CD14-positive monocyte (primary cell): Measurements from ENCODE around the gene CCNJ. TPM values are rescaled to one million over a fixed set of nuclear protein-coding genes. Genes with fewer than 3 reads are reported as not detected.

Source experiments
- DNase-seq, 3 donors: peaks; one replicate each; pipeline ENCODE4 v3.0.0-alpha.2; 2011 to 2022
- H2AFZ ChIP-seq: 2 replicates; pipeline ENCODE4 v1.6.0; 2012; ENCODE audit warnings: mild to moderate bottlenecking, low read depth, low read length, inconsistent platforms; ENCODE audit not compliant: insufficient read depth, poor library complexity, severe bottlenecking
- H3K27ac ChIP-seq, 2 donors: 1 replicate in 1 of 2; 2 replicates in 1 of 2; pipeline ENCODE4 v1.5.1; 2012 to 2013; ENCODE audit warnings: low read length in 2 of 2, control low read depth in 1 of 2, inconsistent platforms in 1 of 2, low read depth in 1 of 2, mild to moderate bottlenecking in 1 of 2
- H3K27me3 ChIP-seq, 2 donors: one replicate each; pipeline versions ENCODE4 v1.6.0 to v1.6.1; 2011 to 2013; ENCODE audit warnings: low read length in 2 of 2; ENCODE audit not compliant: control insufficient read depth in 2 of 2, insufficient read depth in 2 of 2
- H3K36me3 ChIP-seq, 2 donors: replicated peaks in 1 of 2; 1 replicate in 1 of 2; 2 replicates in 1 of 2; pipeline versions ENCODE4 v1.5.1 to v1.6.1; 2012 to 2013; ENCODE audit warnings: low read length in 2 of 2, control low read depth in 1 of 2, inconsistent platforms in 1 of 2, mild to moderate bottlenecking in 1 of 2; ENCODE audit not compliant: insufficient read depth in 2 of 2, control insufficient read depth in 1 of 2
- H3K4me1 ChIP-seq, 2 donors: 1 replicate in 1 of 2; 2 replicates in 1 of 2; pipeline versions ENCODE4 v1.5.1 to v1.6.1; 2012 to 2013; ENCODE audit warnings: low read length in 2 of 2, control low read depth in 1 of 2, inconsistent platforms in 1 of 2, mild to moderate bottlenecking in 1 of 2, moderate library complexity in 1 of 2; ENCODE audit not compliant: insufficient read depth in 2 of 2, control insufficient read depth in 1 of 2
- H3K4me2 ChIP-seq: replicated peaks from 2 replicates; pipeline ENCODE3; 2012; ENCODE audit warnings: low read length, moderate library complexity, mild to moderate bottlenecking; ENCODE audit not compliant: poor library complexity, severe bottlenecking; ENCODE audit errors: extremely low read depth
- H3K4me3 ChIP-seq, 3 experiments: fragments of 200-600 bp in 1 of 3; sonication (generic) in 1 of 3; replicated peaks in 1 of 3; 1 replicate in 2 of 3; 2 replicates in 1 of 3; pipeline ENCODE4 v1.5.1; 2011 to 2013; ENCODE audit warnings: low read length in 3 of 3, mild to moderate bottlenecking in 3 of 3, control low read depth in 2 of 3, low read depth in 2 of 3, inconsistent platforms in 1 of 3, moderate library complexity in 1 of 3
- H3K79me2 ChIP-seq: 2 replicates; pipeline ENCODE4 v1.6.0; 2012; ENCODE audit warnings: mild to moderate bottlenecking, control low read depth, inconsistent platforms, low read length, moderate library complexity; ENCODE audit not compliant: insufficient read depth
- H3K9ac ChIP-seq: 2 replicates; pipeline ENCODE4 v1.6.0; 2017; ENCODE audit warnings: low read length, mild to moderate bottlenecking; ENCODE audit not compliant: insufficient read depth, poor library complexity, severe bottlenecking
- H3K9me3 ChIP-seq, 2 donors: replicated peaks in 1 of 2; 1 replicate in 1 of 2; 2 replicates in 1 of 2; pipeline versions ENCODE4 v1.5.1 to v1.6.1; 2012 to 2013; ENCODE audit warnings: low read length in 2 of 2, control low read depth in 1 of 2; ENCODE audit not compliant: control insufficient read depth in 1 of 2, insufficient read depth in 1 of 2
- H4K20me1 ChIP-seq: 2 replicates; pipeline ENCODE4 v1.6.0; 2012; ENCODE audit warnings: mild to moderate bottlenecking, low read length, control low read depth, moderate library complexity; ENCODE audit not compliant: insufficient read depth
- H3K27ac Mint-ChIP-seq, 7 donors: one replicate each; pipeline ENCODE4 v1.8.0; 2020; ENCODE audit warnings: mild to moderate bottlenecking in 7 of 7, mixed read lengths in 7 of 7, moderate library complexity in 6 of 7, inconsistent platforms in 2 of 7
- H3K27me3 Mint-ChIP-seq, 3 donors: one replicate each; pipeline ENCODE4 v1.8.0; 2021 to 2022; ENCODE audit warnings: low read depth in 3 of 3, mild to moderate bottlenecking in 3 of 3, mixed read lengths in 3 of 3, moderate library complexity in 3 of 3, inconsistent platforms in 1 of 3
- H3K36me3 Mint-ChIP-seq, 2 donors: one replicate each; pipeline ENCODE4 v1.8.0; 2020; ENCODE audit warnings: mixed read lengths in 2 of 2, inconsistent platforms in 1 of 2, mild to moderate bottlenecking in 1 of 2
- H3K4me1 Mint-ChIP-seq: one replicate; pipeline ENCODE4 v1.8.0; 2020; ENCODE audit warnings: mild to moderate bottlenecking, mixed read lengths
- H3K4me3 Mint-ChIP-seq, 2 donors: one replicate each; pipeline ENCODE4 v1.8.0; 2020; ENCODE audit warnings: mild to moderate bottlenecking in 2 of 2, mixed read lengths in 2 of 2, moderate library complexity in 1 of 2
- H3K9me3 Mint-ChIP-seq, 7 donors: one replicate each; pipeline ENCODE4 v1.8.0; 2020 to 2022; ENCODE audit warnings: mixed read lengths in 7 of 7, mild to moderate bottlenecking in 6 of 7, moderate library complexity in 6 of 7, inconsistent platforms in 2 of 7
- CTCF ChIP-seq: fragments of 200-600 bp; IDR thresholded peaks from one replicate; pipeline ENCODE4 v1.8.0; 2022; ENCODE audit warnings: antibody characterized with exemption, mild to moderate bottlenecking
- WGBS: methylation state at CpG from one replicate; pipeline ENCODE4 v1.1.5; 2013; ENCODE audit warnings: missing lambda C conversion rate; ENCODE audit not compliant: insufficient coverage; 5-methylcytosine and 5-hydroxymethylcytosine counted together
- intact Hi-C, 2 donors: fragments of 100-400 bp; cut with micrococcal nuclease; formaldehyde crosslinking; loops; one replicate each; pipeline versions ENCODE4 v1.15.0 to v1.15.1; 2023
- polyA plus RNA-seq, 3 donors: library from polyadenylated mRNA; depleted of rRNA in 1 of 3; unstranded in 2 of 3; stranded (reverse) in 1 of 3; fragments of 300-500 nt in 2 of 3; fragments of >200 nt in 1 of 3; fragmentation: Illumina TruSeq in 2 of 3; gene quantifications; 1 replicate in 2 of 3; 2 replicates in 1 of 3; pipeline ENCODE4 v1.2.3, GENCODE V29; 2012 to 2021

Gene CCNJ
- polyA plus RNA-seq, 3 donors, result 1.3 to 9.2 (median 2.5) TPM

GRCh38 chr10:96023168-96023567, 20.2 kb upstream of the CCNJ start:
- H3K36me3 Mint-ChIP-seq, result peaks cover 4 to 5% of the 10 kb centered on the region in 2 donors
- Histone ChIP-seq H4K20me1 (no peaks in the 10 kb centered on the region), H3K36me3 (no peaks in the 10 kb centered on the region), H2AFZ (no peak overlapping the region), H3K27ac (no peak overlapping the region), H3K9me3 (no peaks in the 10 kb centered on the region), H3K4me1 (no peaks in the 10 kb centered on the region), H3K4me2 (no peak overlapping the region), H3K4me3 (no peak overlapping the region), H3K9ac (no peak overlapping the region), H3K79me2 (no peaks in the 10 kb centered on the region), H3K27me3 (no peaks in the 10 kb centered on the region)
- H3K9me3 Mint-ChIP-seq, result no peaks in the 10 kb centered on the region
- H3K27me3 Mint-ChIP-seq, result peaks cover 0 to 2% (median 1%) of the 10 kb centered on the region in 3 donors
- H3K27ac Mint-ChIP-seq, result no peak overlapping the region
- DNase-seq, result no peak
- no peak overlapping the region for H3K4me3 Mint-ChIP-seq
- no peaks in the 10 kb centered on the region for H3K4me1 Mint-ChIP-seq
- intact Hi-C loops, result no loop called here
- TF ChIP-seq CTCF, result no peak

DNA sequence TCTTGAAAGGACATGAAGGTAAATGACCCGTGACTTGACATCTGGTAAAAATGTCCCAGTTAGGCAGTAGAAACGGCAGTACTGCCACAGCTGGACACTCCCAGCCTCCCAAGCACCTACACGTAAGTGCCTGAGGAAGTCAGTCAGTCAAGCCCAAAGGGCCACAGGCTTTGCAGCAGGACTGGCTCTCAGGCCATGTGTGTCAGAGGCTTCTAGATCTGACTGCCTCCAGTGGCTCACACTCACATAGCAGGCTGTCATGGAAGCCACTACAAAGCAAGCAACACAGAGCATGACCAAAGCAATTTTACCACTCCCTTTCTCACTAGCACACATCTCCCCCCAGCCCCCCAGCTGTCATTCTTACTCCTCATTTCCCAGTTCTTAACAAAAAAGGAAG, 17.8 kb upstream of the CCNJ start:
- DNase-seq, result peak in 2 of 3 donors; percentile 0 to 6
- Histone ChIP-seq H3K79me2 (no peaks in the 10 kb centered on the region), H3K36me3 (no peaks in the 10 kb centered on the region), H3K4me2 (no peak overlapping the region), H3K27me3 (no peaks in the 10 kb centered on the region), H3K4me1 (no peaks in the 10 kb centered on the region), H3K4me3 (no peak overlapping the region), H3K27ac (no peak overlapping the region), H3K9ac (no peak overlapping the region), H4K20me1 (no peaks in the 10 kb centered on the region), H2AFZ (no peak overlapping the region), H3K9me3 (no peaks in the 10 kb centered on the region)
- peaks cover 3 to 4% of the 10 kb centered on the region in 2 donors for H3K36me3 Mint-ChIP-seq
- TF ChIP-seq CTCF, result peak; percentile 12
- H3K27me3 Mint-ChIP-seq, result peaks cover 0 to 2% (median 1%) of the 10 kb centered on the region in 3 donors
- H3K4me1 Mint-ChIP-seq, result no peaks in the 10 kb centered on the region
- no peak overlapping the region for H3K27ac Mint-ChIP-seq
- intact Hi-C loops, result no loop called here
- no peak overlapping the region for H3K4me3 Mint-ChIP-seq
- WGBS, result 90% methylated on average over 2 of the region's 3 CpGs
- H3K9me3 Mint-ChIP-seq, result no peaks in the 10 kb centered on the region
